ENCODE measurements around the gene ACTG1.

- no peak for TF ChIP-seq CTCF (IDR thresholded peaks at IDR 0.05)
- no peak for TF ChIP-seq POLR2A (IDR thresholded peaks at IDR 0.05)
Measured at GRCh38 chr17:81509207-81509971, 3.2 kb downstream of the ACTG1 start.

Data from thyroid gland (tissue), 4 donors.